Right kidney (tissue), 1 donor: ENCODE measurements around the gene ELAVL3.
A peak's percentile ranks its signal among the peaks of the same experiment; 100 is the strongest.
"Not testable (repeated sequence)": the region's sequence is repeated elsewhere in the genome, so short reads cannot be mapped to it uniquely, and the experiment has no call there.

Experiments used
- DNase-seq: peaks from one replicate; pipeline ENCODE4 v3.0.0-alpha.2; 2016

ELAVL3 gene

GRCh38 chr19:11486661-11487503 is 6.0 kb upstream of the ELAVL3 start:
- no peak for DNase-seq

GRCh38 chr19:11485245-11485837 is 4.5 kb upstream of the ELAVL3 start:
- no peak for DNase-seq

- DNase-seq = no peak
Measured at GRCh38 chr19:11483366-11484111, 2.7 kb upstream of the ELAVL3 start.

- peak; percentile 72 for DNase-seq
Measured at GRCh38 chr19:11482384-11483050, 1.7 kb upstream of the ELAVL3 start.

- DNase-seq = peak; percentile 74
Measured at GRCh38 chr19:11481534-11482383, 913 bp upstream of the ELAVL3 start.

GRCh38 chr19:11479898-11480714 is 740 bp downstream of the ELAVL3 start:
- no peak for DNase-seq

- no peak for DNase-seq
Measured at GRCh38 chr19:11479090-11479897, 1.6 kb downstream of the ELAVL3 start.

GRCh38 chr19:11478167-11479089 is 2.4 kb downstream of the ELAVL3 start:
- DNase-seq = no peak

GRCh38 chr19:11475861-11476260 is 5.0 kb downstream of the ELAVL3 start:
- no peak for DNase-seq

GRCh38 chr19:11475343-11475742 is 5.5 kb downstream of the ELAVL3 start:
- not testable (repeated sequence) for DNase-seq

- no peak for DNase-seq
Measured at GRCh38 chr19:11473725-11474124, 7.1 kb downstream of the ELAVL3 start.

- not testable (repeated sequence) for DNase-seq
Measured at GRCh38 chr19:11468266-11468845, 12.5 kb downstream of the ELAVL3 start.

- no peak for DNase-seq
Measured at GRCh38 chr19:11465600-11465999, 15.2 kb downstream of the ELAVL3 start.

- DNase-seq = no peak
Measured at GRCh38 chr19:11464333-11465265, 16.2 kb downstream of the ELAVL3 start.

- no peak for DNase-seq
Measured at GRCh38 chr19:11463391-11463790, 17.5 kb downstream of the ELAVL3 start.

GRCh38 chr19:11461453-11461852 is 19.4 kb downstream of the ELAVL3 start:
- no peak for DNase-seq

GRCh38 chr19:11460207-11460606 is 20.6 kb downstream of the ELAVL3 start:
- DNase-seq = no peak
